GM21529 (cell line): ENCODE data around the gene SCGB1D4.
A peak's percentile ranks its signal among the peaks of the same experiment; 100 is the strongest.
"Not testable (repeated sequence)": the region's sequence is repeated elsewhere in the genome, so short reads cannot be mapped to it uniquely, and the experiment has no call there.

ENCODE experiments used
- ATAC-seq: cut with Tn5 transposase; IDR thresholded peaks from one replicate; pipeline ENCODE4 v1.9.1; 2021; ENCODE audit not compliant: unreplicated experiment

The SCGB1D4 gene, protein sequence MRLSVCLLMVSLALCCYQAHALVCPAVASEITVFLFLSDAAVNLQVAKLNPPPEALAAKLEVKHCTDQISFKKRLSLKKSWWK

DNA sequence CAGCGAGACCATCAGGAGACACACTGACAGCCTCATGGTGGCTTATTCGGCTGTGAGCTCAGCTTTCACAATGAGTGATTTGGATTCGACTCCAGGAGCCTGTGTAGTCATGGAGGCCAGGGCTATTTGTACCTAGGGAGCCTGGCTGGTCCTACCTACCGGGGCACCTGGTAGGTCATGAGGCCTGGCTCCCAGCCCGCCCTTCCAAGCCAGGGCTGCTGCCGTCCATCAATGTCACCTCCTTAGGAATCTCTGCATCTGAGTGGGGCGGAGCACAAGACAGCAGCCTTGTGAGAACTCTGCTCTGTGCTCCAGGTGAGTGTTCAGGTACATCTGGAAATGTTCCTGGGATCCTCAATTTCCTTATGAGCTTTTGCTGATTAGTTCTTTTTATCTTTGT lies at the start of gene SCGB1D4:
TSS of gene SCGB1D4 (minus strand) at position 101 of the 400 bp plus-strand sequence. CDS start at position 36, 65 bp downstream.
- no peak for ATAC-seq

- no peak for ATAC-seq
Measured at GRCh38 chr11:62345861-62346260, 47.0 kb upstream of the SCGB1D4 start.

- ATAC-seq = no peak
Measured at GRCh38 chr11:62344210-62344609, 45.3 kb upstream of the SCGB1D4 start.

- not testable (repeated sequence) for ATAC-seq
Measured at GRCh38 chr11:62343646-62344190, 44.8 kb upstream of the SCGB1D4 start.

DNA sequence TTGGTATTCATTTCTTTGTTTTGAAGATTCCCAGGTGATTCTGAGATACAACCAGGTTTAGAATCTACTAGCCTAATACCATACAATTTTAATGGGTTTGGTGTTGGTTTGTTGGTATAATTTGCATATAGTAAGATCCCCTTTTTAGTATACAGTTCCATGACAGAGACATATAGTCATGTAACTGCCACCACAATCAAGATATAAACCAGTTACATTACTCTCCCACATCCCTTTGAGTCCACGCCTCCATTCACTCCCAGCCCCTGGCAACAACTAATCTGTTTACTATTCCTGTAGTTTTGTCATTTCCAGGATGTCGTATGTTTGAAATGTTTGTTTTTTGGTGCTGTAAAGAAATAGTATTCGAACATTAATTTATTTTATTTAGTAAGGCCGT lies 42.7 kb upstream of the SCGB1D4 start:
- ATAC-seq = no peak

DNA sequence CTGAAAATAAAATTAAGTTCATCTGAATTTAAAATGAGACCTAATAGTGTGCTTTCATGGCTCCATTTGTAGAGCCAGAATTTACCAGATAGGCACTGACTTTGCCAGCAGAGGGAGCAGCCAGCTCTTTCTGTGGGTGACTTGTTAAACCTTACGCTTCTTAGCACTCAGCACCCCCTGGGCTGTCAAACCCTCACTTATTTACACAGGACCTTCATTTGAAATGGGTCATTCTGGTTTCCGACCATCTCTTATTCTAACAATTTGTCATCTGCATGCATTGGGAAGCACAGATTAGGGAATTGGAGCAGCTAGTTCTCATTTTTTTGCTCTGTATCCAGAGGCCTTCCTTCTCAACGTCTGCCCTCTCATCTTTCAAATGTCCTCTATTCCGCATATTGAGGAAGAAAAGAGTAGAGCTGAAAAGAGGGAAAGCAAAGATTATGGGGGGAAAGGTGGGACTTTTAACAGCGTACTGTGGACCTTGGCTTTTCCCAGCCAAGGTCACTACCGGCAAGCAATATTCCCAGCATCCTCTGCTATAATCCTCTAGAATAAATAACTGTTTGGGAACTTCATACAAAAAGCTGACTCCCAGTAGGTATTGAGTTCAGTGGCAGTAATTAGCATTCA lies 41.5 kb upstream of the SCGB1D4 start:
- no peak for ATAC-seq

- no peak for ATAC-seq
Measured at GRCh38 chr11:62338218-62338617, 39.3 kb upstream of the SCGB1D4 start.

GRCh38 chr11:62337303-62338181 lies 38.7 kb upstream of the SCGB1D4 start, which contains the start of gene ASRGL1:
ASRGL1 (plus strand) TSS chr11:62337448; CDS start chr11:62337978, 530 bp downstream.
- peak; percentile 64 for ATAC-seq

- ATAC-seq = not testable (repeated sequence)
Measured at GRCh38 chr11:62336949-62337302, 38.1 kb upstream of the SCGB1D4 start.

GRCh38 chr11:62333768-62334167 lies 34.9 kb upstream of the SCGB1D4 start:
- ATAC-seq = no peak

- not testable (repeated sequence) for ATAC-seq
Measured at GRCh38 chr11:62331264-62331663, 32.4 kb upstream of the SCGB1D4 start.

DNA sequence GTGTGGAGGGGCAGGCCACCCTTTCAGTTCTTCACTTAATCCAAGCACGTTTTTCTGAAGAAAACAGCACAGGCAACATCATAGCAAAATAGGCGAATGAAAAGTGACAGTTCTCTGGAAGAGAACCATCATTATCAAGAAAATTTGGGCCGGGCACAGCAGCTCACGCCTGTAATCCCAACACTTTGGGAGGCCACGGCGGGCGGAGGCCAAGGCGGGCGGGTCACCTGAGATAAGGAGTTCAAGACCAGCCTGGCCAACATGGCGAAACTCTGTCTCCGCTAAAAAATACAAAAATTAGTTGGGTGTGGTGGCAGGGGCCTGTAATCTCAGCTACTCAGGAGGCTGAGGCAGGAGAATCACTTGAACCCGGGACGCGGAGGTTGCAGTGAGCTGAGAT lies 28.7 kb upstream of the SCGB1D4 start:
- ATAC-seq = not testable (repeated sequence)

DNA sequence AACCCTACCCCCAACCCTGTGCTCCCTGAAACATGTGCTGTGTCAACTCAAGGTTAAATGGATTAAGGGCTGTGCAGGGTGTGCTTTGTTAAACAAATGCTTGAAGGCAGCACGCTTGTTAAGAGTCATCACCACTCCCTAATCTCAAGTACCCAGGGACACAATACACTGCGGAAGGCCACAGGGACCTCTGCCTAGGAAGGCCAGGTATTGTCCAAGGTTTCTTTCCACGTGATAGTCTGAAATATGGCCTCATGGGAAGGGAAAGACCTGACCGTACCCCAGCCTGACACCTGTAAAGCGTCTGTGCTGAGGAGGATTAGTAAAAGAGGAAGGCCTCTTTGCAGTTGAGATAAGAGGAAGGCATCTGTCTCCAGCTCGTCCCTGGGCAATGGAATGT lies 27.8 kb upstream of the SCGB1D4 start:
- ATAC-seq = not testable (repeated sequence)

GRCh38 chr11:62325781-62326180 lies 26.9 kb upstream of the SCGB1D4 start:
- ATAC-seq = not testable (repeated sequence)

DNA sequence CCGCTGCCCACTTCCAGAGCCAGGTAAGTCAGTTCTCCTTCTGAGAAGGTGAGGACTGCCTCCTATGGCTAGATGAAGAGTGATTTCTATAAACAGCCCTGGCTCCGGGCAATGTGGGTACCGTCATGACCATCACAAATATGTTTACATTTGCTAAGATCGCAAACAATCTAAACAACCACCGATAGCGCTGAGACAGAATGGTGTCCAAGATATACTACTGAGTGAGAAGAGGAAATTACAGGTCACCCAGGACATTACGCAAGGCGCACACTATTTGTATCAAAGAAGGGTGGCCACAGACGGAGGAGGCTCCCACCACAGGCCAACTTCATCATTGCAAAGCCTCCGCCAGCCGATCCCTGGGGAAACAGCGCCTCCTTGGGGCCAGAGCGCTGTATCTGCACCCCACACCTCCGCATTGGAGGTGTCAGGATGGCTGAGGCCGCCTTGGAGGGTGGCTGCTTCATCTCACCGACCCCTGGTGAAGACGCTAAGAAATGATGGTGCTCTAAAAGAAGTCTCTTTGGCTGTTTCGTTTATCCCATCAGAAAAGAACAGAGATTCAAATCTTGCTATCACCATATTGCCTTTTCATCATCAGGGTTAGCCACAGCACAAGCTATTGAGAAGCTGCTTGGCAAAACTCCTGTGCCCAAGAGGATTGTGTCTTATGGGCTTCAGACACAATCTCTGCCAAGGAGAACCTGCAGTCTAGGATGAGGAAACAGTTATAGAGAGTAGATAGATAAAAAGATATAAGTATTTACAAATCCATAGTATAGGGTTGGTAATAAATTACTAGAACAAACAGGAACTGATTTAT lies 26.1 kb upstream of the SCGB1D4 start:
- ATAC-seq = no peak

DNA sequence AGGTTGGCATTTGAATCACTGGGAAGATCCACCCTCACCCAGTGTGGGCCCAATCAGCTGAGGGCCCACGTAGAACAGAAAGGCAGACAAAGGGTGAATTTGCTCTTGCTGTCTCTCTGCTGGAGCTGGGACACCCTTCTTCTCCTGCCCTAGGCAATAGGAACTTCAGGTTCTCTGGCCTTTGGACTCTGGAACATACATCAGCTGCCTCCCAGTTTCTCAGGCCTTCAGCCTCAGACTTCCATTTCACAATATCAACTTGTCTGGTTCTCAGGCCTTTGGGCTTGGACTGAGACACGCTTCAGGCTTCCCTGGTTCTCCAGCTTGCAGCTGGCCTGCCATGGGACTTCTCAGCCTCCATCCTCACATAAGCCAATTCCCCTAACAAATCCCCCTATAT lies 23.6 kb upstream of the SCGB1D4 start:
- ATAC-seq = no peak

DNA sequence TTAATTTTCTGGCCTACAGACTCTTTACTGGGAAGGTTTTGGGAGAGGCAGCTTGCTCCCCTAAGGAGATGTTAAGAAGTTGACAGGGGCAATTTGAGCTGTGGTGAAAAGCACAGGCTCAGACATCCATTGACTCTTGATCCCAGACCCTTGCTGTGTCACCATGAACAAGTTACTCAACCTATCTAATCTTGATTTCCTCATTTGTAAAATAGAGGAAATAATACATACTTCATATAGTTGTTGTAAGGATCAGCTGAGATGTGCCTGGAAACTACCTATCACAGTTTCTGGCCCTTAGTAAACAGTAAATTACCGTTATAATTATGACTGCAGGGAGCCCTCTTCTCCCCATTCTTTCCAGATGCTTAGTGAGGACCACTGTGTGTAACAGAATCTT lies 16.6 kb upstream of the SCGB1D4 start:
- no peak for ATAC-seq

- ATAC-seq = no peak
Measured at GRCh38 chr11:62309991-62310390, 11.1 kb upstream of the SCGB1D4 start.

GRCh38 chr11:62307950-62308349 lies 9.1 kb upstream of the SCGB1D4 start:
- no peak for ATAC-seq

DNA sequence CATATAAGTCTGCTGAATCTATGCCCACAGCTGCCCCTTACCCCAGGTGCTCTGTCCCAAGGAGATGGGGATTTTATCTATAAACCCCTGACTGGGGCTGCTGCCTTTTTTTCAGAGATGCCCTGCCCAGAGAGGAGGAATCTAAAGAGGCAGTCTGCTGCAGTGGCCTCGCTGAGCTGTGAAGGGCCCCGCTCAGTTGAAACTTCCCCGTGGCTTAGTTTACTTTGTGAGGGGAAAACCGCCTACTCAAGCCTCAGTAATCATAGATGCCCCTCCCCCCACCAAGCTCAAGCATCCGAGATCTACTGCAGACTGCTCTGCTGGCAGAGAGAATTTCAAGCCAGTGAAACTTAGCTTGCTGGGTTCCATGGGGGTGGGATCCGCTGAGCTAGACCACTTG lies 7.4 kb upstream of the SCGB1D4 start:
- ATAC-seq = no peak

DNA sequence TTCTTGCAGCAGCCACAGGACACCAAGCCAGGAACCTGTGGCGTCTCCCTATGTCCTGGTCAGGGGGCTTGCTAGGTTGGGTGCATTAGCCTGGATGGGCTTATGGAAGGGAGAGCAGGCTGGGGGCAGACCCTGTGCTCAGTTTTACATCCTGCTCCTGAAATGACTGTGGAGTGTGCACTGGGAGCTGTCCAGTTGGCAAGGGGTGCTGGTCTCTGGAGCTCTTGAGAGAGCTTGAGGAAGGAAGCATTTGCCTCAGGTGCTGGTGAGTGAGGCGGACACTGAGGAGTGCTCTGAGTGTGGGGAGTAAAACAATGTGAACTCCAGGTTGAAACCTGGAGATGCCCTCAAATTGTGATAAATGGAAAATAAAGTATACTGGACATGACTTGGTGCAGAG lies 3.4 kb downstream of the SCGB1D4 start:
- ATAC-seq = no peak
